Coronary artery (tissue), 2 donors: Measurements from ENCODE around the gene GIMAP2.

Experiments
- DNase-seq: peaks from one replicate; pipeline ENCODE4 v3.0.0-alpha.2; 2017; ENCODE audit warnings: low spot score
- H3K27ac ChIP-seq, 2 donors: fragments of 200-600 bp; sonication (generic); one replicate each; pipeline ENCODE4 v1.5.1; 2016 to 2019
- H3K4me3 ChIP-seq: fragments of 200-600 bp; sonication (generic); 2 replicates; pipeline ENCODE4 v1.5.1; 2016; ENCODE audit warnings: mild to moderate bottlenecking, moderate library complexity
- CTCF ChIP-seq: fragments of 200-600 bp; sonication (generic); IDR thresholded peaks from one replicate; pipeline ENCODE4 v1.5.1; 2019; ENCODE audit warnings: antibody characterized with exemption

The GIMAP2 gene

DNA sequence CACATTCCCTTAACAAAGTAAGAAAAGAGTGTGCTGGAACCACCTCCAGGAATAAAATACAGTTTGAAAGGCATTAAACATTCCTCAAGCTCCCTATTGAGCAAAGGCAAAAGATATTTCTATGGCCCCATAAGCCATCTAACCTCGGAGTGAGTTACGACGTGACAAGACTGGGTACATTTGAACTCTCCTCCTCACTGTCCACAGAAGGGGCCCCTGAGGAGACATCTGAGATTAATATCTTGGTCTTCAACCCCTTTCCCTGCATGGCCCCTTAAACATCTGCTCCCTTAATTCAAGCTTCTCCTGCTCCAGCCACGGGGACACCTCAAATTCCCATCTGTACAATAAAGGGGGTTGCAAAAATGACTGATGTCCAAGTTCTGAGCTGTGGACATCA, 31.4 kb downstream of the GIMAP2 start:
- DNase-seq: no peak
- TF ChIP-seq CTCF: no peak
- peak overlapping the region; percentile 53 for H3K4me3 ChIP-seq
- peak overlapping the region in 1 of 2 donors; percentile 51 for H3K27ac ChIP-seq

GRCh38 chr7:150717814-150718420, 32.4 kb downstream of the GIMAP2 start:
- peak overlapping the region; percentile 53 for H3K4me3 ChIP-seq
- H3K27ac ChIP-seq: peak overlapping the region in 1 of 2 donors; percentile 65
- no peak for DNase-seq
- no peak for TF ChIP-seq CTCF

DNA sequence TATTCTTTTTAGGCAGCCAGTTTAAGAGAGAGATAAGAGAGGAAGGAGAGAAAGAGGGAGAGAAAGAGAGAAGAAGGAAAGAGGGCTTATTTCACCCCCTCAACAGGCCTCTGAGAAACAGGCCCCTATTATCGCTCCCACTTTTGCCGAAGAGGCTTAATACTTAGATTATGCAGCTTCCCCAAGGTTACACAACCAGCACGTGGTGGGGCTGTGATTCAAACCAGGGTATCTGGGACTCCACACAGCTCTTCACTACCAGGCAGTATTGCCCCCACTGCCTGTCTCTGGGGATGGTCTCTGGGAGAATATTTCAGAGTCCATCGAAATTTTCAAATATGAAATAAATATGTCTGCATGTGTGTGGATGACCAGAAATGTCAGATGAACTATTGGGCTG, 33.9 kb downstream of the GIMAP2 start:
- no peak for TF ChIP-seq CTCF
- H3K4me3 ChIP-seq: no peak overlapping the region
- H3K27ac ChIP-seq: no peak overlapping the region
- no peak for DNase-seq

DNA sequence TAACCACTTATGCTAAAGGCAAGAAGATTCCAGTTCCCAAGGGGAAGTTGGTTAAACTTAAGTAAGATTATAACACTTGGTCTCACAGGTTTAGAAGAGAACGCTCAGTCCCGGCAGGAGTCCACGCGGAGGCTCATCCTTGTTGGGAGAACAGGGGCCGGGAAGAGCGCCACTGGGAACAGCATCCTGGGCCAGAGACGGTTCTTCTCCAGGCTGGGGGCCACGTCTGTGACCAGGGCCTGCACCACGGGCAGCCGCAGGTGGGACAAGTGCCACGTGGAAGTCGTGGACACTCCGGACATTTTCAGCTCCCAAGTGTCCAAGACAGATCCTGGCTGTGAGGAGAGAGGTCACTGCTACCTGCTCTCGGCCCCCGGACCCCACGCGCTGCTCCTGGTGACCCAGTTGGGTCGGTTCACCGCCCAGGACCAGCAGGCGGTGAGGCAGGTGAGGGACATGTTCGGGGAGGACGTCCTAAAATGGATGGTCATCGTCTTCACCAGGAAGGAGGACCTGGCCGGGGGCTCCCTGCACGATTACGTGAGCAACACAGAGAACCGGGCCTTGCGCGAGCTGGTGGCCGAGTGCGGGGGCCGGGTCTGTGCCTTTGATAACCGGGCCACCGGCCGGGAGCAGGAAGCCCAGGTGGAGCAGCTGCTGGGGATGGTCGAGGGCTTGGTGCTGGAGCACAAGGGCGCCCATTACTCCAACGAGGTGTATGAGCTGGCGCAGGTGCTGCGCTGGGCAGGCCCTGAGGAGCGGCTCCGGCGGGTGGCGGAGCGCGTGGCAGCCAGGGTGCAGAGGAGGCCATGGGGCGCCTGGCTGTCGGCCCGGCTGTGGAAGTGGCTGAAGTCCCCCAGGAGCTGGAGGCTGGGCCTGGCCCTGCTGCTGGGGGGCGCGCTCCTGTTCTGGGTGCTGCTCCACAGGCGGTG, 34.7 kb downstream of the GIMAP2 start:
- no peak for DNase-seq
- no peak for TF ChIP-seq CTCF
- H3K4me3 ChIP-seq: no peak overlapping the region
- no peak overlapping the region for H3K27ac ChIP-seq

DNA sequence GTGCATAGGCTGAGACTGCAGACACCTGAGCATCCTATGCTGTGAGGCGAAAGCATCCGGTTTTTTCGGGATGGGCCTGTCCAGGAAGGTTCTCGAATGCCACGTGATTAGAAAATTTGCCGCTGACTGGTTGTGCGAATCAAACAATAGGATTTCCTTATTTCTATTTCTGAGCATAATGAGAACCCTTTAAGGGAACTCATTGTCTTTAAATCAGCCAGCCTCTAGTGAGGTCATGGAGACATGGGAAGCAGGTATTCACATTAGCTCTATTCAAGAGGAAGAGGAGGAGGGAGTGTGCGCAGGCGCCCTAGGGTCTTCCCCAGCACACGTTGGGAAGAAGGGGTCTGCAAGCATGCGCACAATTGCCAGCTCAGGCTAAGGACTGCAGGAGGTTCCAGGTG, 36.5 kb downstream of the GIMAP2 start:
- no peak for DNase-seq
- TF ChIP-seq CTCF: no peak
- Histone ChIP-seq H3K27ac (peak overlapping the region in 1 of 2 donors; percentile 28), H3K4me3 (no peak overlapping the region)

- TF ChIP-seq CTCF: no peak
- DNase-seq: no peak
- Histone ChIP-seq H3K27ac (peak overlapping the region in 1 of 2 donors; percentile 28), H3K4me3 (no peak overlapping the region)
Measured at GRCh38 chr7:150722431-150722931, 37.0 kb downstream of the GIMAP2 start.
